ENCODE measurements around the gene ARF4.

GRCh38 chr3:57594144-57594543 lies 3.0 kb downstream of the ARF4 start:
- TF ChIP-seq, protein P1, sequence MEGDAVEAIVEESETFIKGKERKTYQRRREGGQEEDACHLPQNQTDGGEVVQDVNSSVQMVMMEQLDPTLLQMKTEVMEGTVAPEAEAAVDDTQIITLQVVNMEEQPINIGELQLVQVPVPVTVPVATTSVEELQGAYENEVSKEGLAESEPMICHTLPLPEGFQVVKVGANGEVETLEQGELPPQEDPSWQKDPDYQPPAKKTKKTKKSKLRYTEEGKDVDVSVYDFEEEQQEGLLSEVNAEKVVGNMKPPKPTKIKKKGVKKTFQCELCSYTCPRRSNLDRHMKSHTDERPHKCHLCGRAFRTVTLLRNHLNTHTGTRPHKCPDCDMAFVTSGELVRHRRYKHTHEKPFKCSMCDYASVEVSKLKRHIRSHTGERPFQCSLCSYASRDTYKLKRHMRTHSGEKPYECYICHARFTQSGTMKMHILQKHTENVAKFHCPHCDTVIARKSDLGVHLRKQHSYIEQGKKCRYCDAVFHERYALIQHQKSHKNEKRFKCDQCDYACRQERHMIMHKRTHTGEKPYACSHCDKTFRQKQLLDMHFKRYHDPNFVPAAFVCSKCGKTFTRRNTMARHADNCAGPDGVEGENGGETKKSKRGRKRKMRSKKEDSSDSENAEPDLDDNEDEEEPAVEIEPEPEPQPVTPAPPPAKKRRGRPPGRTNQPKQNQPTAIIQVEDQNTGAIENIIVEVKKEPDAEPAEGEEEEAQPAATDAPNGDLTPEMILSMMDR (IDR thresholded peaks at IDR 0.05 in 2 of 3, conservative IDR thresholded peaks at IDR 0.05 in 1 of 3; ENCODE audit: control insufficient read depth in 2 of 3, extremely low read depth in 1 of 3, insufficient read depth in 1 of 3, low read depth in 3 of 3, low read length in 3 of 3), result no peak
- no peak for TF ChIP-seq RCOR1 (conservative IDR thresholded peaks at IDR 0.05; ENCODE audit: low read depth, low read length)
- TF ChIP-seq ASH2L (IDR thresholded peaks at IDR 0.05; ENCODE audit: borderline replicate concordance, low read depth), result no peak
- TF ChIP-seq GABPA (IDR thresholded peaks at IDR 0.05; ENCODE audit: low read depth), result no peak
- TF ChIP-seq HCFC1 (IDR thresholded peaks at IDR 0.05; ENCODE audit: low read length), result no peak
- TF ChIP-seq RAD21 (IDR thresholded peaks at IDR 0.05; ENCODE audit: insufficient read depth, low read depth, low read length), result no peak
- no peak for TF ChIP-seq EP300 (IDR thresholded peaks at IDR 0.05; ENCODE audit: borderline replicate concordance in 1 of 2, control insufficient read depth in 1 of 2, low read depth in 2 of 2, low read length in 2 of 2)
- TF ChIP-seq, protein P2, sequence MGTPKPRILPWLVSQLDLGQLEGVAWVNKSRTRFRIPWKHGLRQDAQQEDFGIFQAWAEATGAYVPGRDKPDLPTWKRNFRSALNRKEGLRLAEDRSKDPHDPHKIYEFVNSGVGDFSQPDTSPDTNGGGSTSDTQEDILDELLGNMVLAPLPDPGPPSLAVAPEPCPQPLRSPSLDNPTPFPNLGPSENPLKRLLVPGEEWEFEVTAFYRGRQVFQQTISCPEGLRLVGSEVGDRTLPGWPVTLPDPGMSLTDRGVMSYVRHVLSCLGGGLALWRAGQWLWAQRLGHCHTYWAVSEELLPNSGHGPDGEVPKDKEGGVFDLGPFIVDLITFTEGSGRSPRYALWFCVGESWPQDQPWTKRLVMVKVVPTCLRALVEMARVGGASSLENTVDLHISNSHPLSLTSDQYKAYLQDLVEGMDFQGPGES (IDR thresholded peaks at IDR 0.05), result no peak
- no peak for TF ChIP-seq SIN3A (IDR thresholded peaks at IDR 0.05; ENCODE audit: low read depth, low read length)
- no peak for TF ChIP-seq ETV6 (conservative IDR thresholded peaks at IDR 0.05 in 1 of 2, IDR thresholded peaks at IDR 0.05 in 1 of 2; ENCODE audit: borderline replicate concordance in 1 of 2, low read depth in 1 of 2)
- no peak for TF ChIP-seq SPI1 (IDR thresholded peaks at IDR 0.05; ENCODE audit: borderline replicate concordance, insufficient read depth, low read depth, low read length)
- TF ChIP-seq MTA3 (IDR thresholded peaks at IDR 0.05; ENCODE audit: borderline replicate concordance, low read length), result no peak
